Measurements from ENCODE around the gene TXLNG. TPM values are rescaled to one million over a fixed set of nuclear protein-coding genes. Genes with fewer than 3 reads are reported as not detected.

The TXLNG gene
- polyA plus RNA-seq, 1 of the 3 experiments (the other 2 are of a cell fraction), result 12.1 TPM

- Histone ChIP-seq H3K4me3 (ENCODE audit: low read depth in 2 of 2, low read length in 1 of 2) (no peak overlapping the region), H3K27me3 (ENCODE audit: insufficient read depth) (no peaks in the 10 kb centered on the region), H3K4me1 (ENCODE audit: control insufficient read depth in 1 of 2, insufficient read depth in 2 of 2, low read depth in 1 of 2, low read length in 1 of 2) (no peaks in the 10 kb centered on the region), H4K20me1 (ENCODE audit: insufficient read depth) (no peaks in the 10 kb centered on the region), H3K36me3 (replicated peaks in 1 of 2; ENCODE audit: control insufficient read depth in 1 of 2, insufficient read depth in 2 of 2, low read length in 1 of 2) (no peaks in the 10 kb centered on the region), H3K9ac (no peak overlapping the region; the same call in 1 of the 2 replicates), H3K9me2 (no peaks in the 10 kb centered on the region), H3K9me3 (no peaks in the 10 kb centered on the region), H2AFZ (ENCODE audit: low read depth) (peak overlapping the region; percentile 92; the same call in 1 of the 2 replicates), H3K27ac (ENCODE audit: low read depth in 2 of 2, low read length in 1 of 2) (peak overlapping the region in 1 of 2 experiments; percentile 85), H3F3A (replicated peaks; ENCODE audit: insufficient read depth) (peaks cover 21% of the 10 kb centered on the region), H3K4me2 (no peak overlapping the region), H3K79me2 (ENCODE audit: insufficient read depth) (no peaks in the 10 kb centered on the region)
- CTCF ChIA-PET, result no interaction called here
- no peak for DNase-seq
- 96% methylated on average over 6 of the region's 6 CpGs for WGBS (ENCODE audit: low lambda C conversion rate)
- no peak for TF ChIP-seq MEF2A (IDR thresholded peaks at IDR 0.05; ENCODE audit: borderline replicate concordance, low read depth)
- TF ChIP-seq RXRA (IDR thresholded peaks at IDR 0.05; ENCODE audit: borderline replicate concordance, low read depth), result no peak
- no peak for TF ChIP-seq JUND (IDR thresholded peaks at IDR 0.05)
- no peak for TF ChIP-seq ZBTB33 (IDR thresholded peaks at IDR 0.05; ENCODE audit: borderline replicate concordance, low read depth)
- TF ChIP-seq SIN3A (IDR thresholded peaks at IDR 0.05; ENCODE audit: borderline replicate concordance, low read depth, low read length), result no peak
- TF ChIP-seq MXI1 (IDR thresholded peaks at IDR 0.05; ENCODE audit: low read depth, low read length), result no peak
- TF ChIP-seq RCOR1 (IDR thresholded peaks at IDR 0.05; ENCODE audit: low read length), result no peak
- TF ChIP-seq CTCF (IDR thresholded peaks at IDR 0.05), result no peak
- POLR2A ChIA-PET, result interaction anchor here (0.6 to 1.0 kb wide), 2 partner anchors 53 to 54 kb away, joined by 3 to 7 read pairs; partner anchors contain the start of gene SYAP1
These were observed 13.8 kb upstream of the TXLNG start for GRCh38 chrX:16772460-16772859.

- Histone ChIP-seq H3K4me2 (no peak overlapping the region), H3K9me2 (no peaks in the 10 kb centered on the region), H3K4me1 (ENCODE audit: control insufficient read depth in 1 of 2, insufficient read depth in 2 of 2, low read depth in 1 of 2, low read length in 1 of 2) (no peaks in the 10 kb centered on the region), H3K36me3 (replicated peaks in 1 of 2; ENCODE audit: control insufficient read depth in 1 of 2, insufficient read depth in 2 of 2, low read length in 1 of 2) (no peaks in the 10 kb centered on the region), H3K9me3 (no peaks in the 10 kb centered on the region), H2AFZ (ENCODE audit: low read depth) (no peak overlapping the region), H3K4me3 (ENCODE audit: low read depth in 2 of 2, low read length in 1 of 2) (no peak overlapping the region), H3K27me3 (ENCODE audit: insufficient read depth) (no peaks in the 10 kb centered on the region), H3K9ac (no peak overlapping the region), H3K27ac (ENCODE audit: low read depth in 2 of 2, low read length in 1 of 2) (no peak overlapping the region), H4K20me1 (ENCODE audit: insufficient read depth) (no peaks in the 10 kb centered on the region), H3F3A (replicated peaks; ENCODE audit: insufficient read depth) (peaks cover 27% of the 10 kb centered on the region), H3K79me2 (ENCODE audit: insufficient read depth) (no peaks in the 10 kb centered on the region)
- DNase-seq, result no peak
- ChIA-PET CTCF (interaction anchor here (0.9 kb wide), 1 partner anchor 51 kb away, joined by 3 read pairs; no protein-coding TSS in a partner anchor), POLR2A (no interaction called here)
- WGBS (ENCODE audit: low lambda C conversion rate), result 83% methylated on average over 2 of the region's 2 CpGs
- TF ChIP-seq RAD21 (IDR thresholded peaks at IDR 0.05; ENCODE audit: low read length), result no peak
- no peak for TF ChIP-seq FOSL2 (IDR thresholded peaks at IDR 0.05; ENCODE audit: borderline replicate concordance, low read depth)
- TF ChIP-seq TEAD4 (IDR thresholded peaks at IDR 0.05; ENCODE audit: borderline replicate concordance, insufficient read depth), result no peak
- no peak for TF ChIP-seq MXI1 (IDR thresholded peaks at IDR 0.05; ENCODE audit: low read depth, low read length)
- no peak for TF ChIP-seq REST (IDR thresholded peaks at IDR 0.05; ENCODE audit: low read depth, low read length)
- TF ChIP-seq MEF2A (IDR thresholded peaks at IDR 0.05; ENCODE audit: borderline replicate concordance, low read depth), result no peak
- no peak for TF ChIP-seq RCOR1 (IDR thresholded peaks at IDR 0.05; ENCODE audit: low read length)
- TF ChIP-seq CHD2 (IDR thresholded peaks at IDR 0.05; ENCODE audit: low read length, partially characterized antibody), result no peak
- no peak for TF ChIP-seq RFX5 (IDR thresholded peaks at IDR 0.05; ENCODE audit: low read length)
- TF ChIP-seq NRF1 (IDR thresholded peaks at IDR 0.05; ENCODE audit: low read depth, low read length), result no peak
- no peak for TF ChIP-seq RXRA (IDR thresholded peaks at IDR 0.05; ENCODE audit: borderline replicate concordance, low read depth)
- no peak for TF ChIP-seq USF2 (IDR thresholded peaks at IDR 0.05; ENCODE audit: borderline replicate concordance, low read depth, low read length)
- TF ChIP-seq ELF1 (IDR thresholded peaks at IDR 0.05), result no peak
- no peak for TF ChIP-seq EP300 (IDR thresholded peaks at IDR 0.05; ENCODE audit: borderline replicate concordance in 1 of 2, low read depth in 1 of 2, low read length in 1 of 2)
- TF ChIP-seq MAX (IDR thresholded peaks at IDR 0.05; ENCODE audit: low read depth), result no peak
These were observed 11.5 kb upstream of the TXLNG start for GRCh38 chrX:16774746-16775145.
